ENCODE data around the gene OR4D10. TPM values are rescaled to one million over a fixed set of nuclear protein-coding genes. Genes with fewer than 3 reads are reported as not detected.

OR4D10 gene
- total RNA-seq, 1 donor from 2014 or later, result not detected

GRCh38 chr11:59459916-59460315, 13.2 kb upstream of the OR4D10 start:
- TF ChIP-seq POLR2AphosphoS5 (IDR thresholded peaks at IDR 0.05; ENCODE audit: insufficient read depth in 1 of 2, low read depth in 1 of 2), result no peak
- TF ChIP-seq CTCF (IDR thresholded peaks at IDR 0.05), result no peak
- no peak for TF ChIP-seq POLR2A (IDR thresholded peaks at IDR 0.05)
- H3K27me3 ChIP-seq, result no peaks in the 10 kb centered on the region
- no peak for DNase-seq (ENCODE audit: extremely low spot score in 2 of 2)
- H3K4me1 ChIP-seq, result no peaks in the 10 kb centered on the region
- no peaks in the 10 kb centered on the region for H3K9me3 ChIP-seq
- no peak overlapping the region for H3K27ac ChIP-seq
- no peaks in the 10 kb centered on the region for H3K36me3 ChIP-seq
- intact Hi-C loops (cut with DNase I), result no loop called here
- no peak overlapping the region for H3K4me3 ChIP-seq

GRCh38 chr11:59463190-59463641, 9.9 kb upstream of the OR4D10 start:
- H3K27ac ChIP-seq, result no peak overlapping the region
- no peaks in the 10 kb centered on the region for H3K9me3 ChIP-seq
- intact Hi-C loops (cut with DNase I), result no loop called here
- H3K4me1 ChIP-seq, result no peaks in the 10 kb centered on the region
- no peak for TF ChIP-seq CTCF (IDR thresholded peaks at IDR 0.05)
- no peak for TF ChIP-seq POLR2A (IDR thresholded peaks at IDR 0.05)
- TF ChIP-seq POLR2AphosphoS5 (IDR thresholded peaks at IDR 0.05; ENCODE audit: insufficient read depth in 1 of 2, low read depth in 1 of 2), result no peak
- DNase-seq (ENCODE audit: extremely low spot score in 2 of 2), result no peak
- no peak overlapping the region for H3K4me3 ChIP-seq
- no peaks in the 10 kb centered on the region for H3K27me3 ChIP-seq
- H3K36me3 ChIP-seq, result no peaks in the 10 kb centered on the region

- Histone ChIP-seq H3K9me3 (no peaks in the 10 kb centered on the region), H3K4me1 (no peaks in the 10 kb centered on the region), H3K36me3 (no peaks in the 10 kb centered on the region), H3K4me3 (no peak overlapping the region), H3K27me3 (no peaks in the 10 kb centered on the region), H3K27ac (no peak overlapping the region)
- intact Hi-C loops (cut with DNase I), result no loop called here
- no peak for DNase-seq (ENCODE audit: extremely low spot score in 2 of 2)
- TF ChIP-seq CTCF (IDR thresholded peaks at IDR 0.05) (no peak), POLR2A (IDR thresholded peaks at IDR 0.05) (no peak), POLR2AphosphoS5 (IDR thresholded peaks at IDR 0.05; ENCODE audit: insufficient read depth in 1 of 2, low read depth in 1 of 2) (no peak)
Observed at GRCh38 chr11:59475176-59475575, 2.1 kb downstream of the OR4D10 start.

- no peaks in the 10 kb centered on the region for H3K36me3 ChIP-seq
- no peak overlapping the region for H3K4me3 ChIP-seq
- no peaks in the 10 kb centered on the region for H3K27me3 ChIP-seq
- TF ChIP-seq CTCF (IDR thresholded peaks at IDR 0.05), result no peak
- TF ChIP-seq POLR2AphosphoS5 (IDR thresholded peaks at IDR 0.05; ENCODE audit: insufficient read depth in 1 of 2, low read depth in 1 of 2), result no peak
- no peak for TF ChIP-seq POLR2A (IDR thresholded peaks at IDR 0.05)
- H3K9me3 ChIP-seq, result no peaks in the 10 kb centered on the region
- DNase-seq (ENCODE audit: extremely low spot score in 2 of 2), result no peak
- H3K27ac ChIP-seq, result no peak overlapping the region
- H3K4me1 ChIP-seq, result no peaks in the 10 kb centered on the region
- intact Hi-C loops (cut with DNase I), result no loop called here
Observed at GRCh38 chr11:59479906-59480305, 6.8 kb downstream of the OR4D10 start.

- H3K27ac ChIP-seq, result no peak overlapping the region
- H3K9me3 ChIP-seq, result no peaks in the 10 kb centered on the region
- H3K4me1 ChIP-seq, result no peaks in the 10 kb centered on the region
- H3K27me3 ChIP-seq, result no peaks in the 10 kb centered on the region
- no peak for DNase-seq (ENCODE audit: extremely low spot score in 2 of 2)
- intact Hi-C loops (cut with DNase I), result no loop called here
- no peak overlapping the region for H3K4me3 ChIP-seq
- TF ChIP-seq CTCF (IDR thresholded peaks at IDR 0.05), result no peak
- TF ChIP-seq POLR2A (IDR thresholded peaks at IDR 0.05), result no peak
- no peak for TF ChIP-seq POLR2AphosphoS5 (IDR thresholded peaks at IDR 0.05; ENCODE audit: insufficient read depth in 1 of 2, low read depth in 1 of 2)
- no peaks in the 10 kb centered on the region for H3K36me3 ChIP-seq
Observed at GRCh38 chr11:59480359-59480758, 7.2 kb downstream of the OR4D10 start.

All from vagina (tissue), 2 donors.